ENCODE results near the gene ZBTB7A. TPM values are rescaled to one million over a fixed set of nuclear protein-coding genes. Genes with fewer than 3 reads are reported as not detected.

ZBTB7A gene
- total RNA-seq, 1 experiment from 2014 or later: 18.3 TPM

GRCh38 chr19:4066176-4066606, 508 bp downstream of the ZBTB7A start:
- no peak for DNase-seq
- Histone ChIP-seq H3K36me3 (replicated peaks; ENCODE audit: control insufficient read depth, insufficient read depth, low read length) (peaks cover 2% of the 10 kb centered on the region), H3K27me3 (ENCODE audit: control insufficient read depth, insufficient read depth, low read length) (peaks cover 22% of the 10 kb centered on the region), H3K4me3 (ENCODE audit: insufficient read depth, low read depth, low read length) (peak overlapping the region; percentile 64)

DNA sequence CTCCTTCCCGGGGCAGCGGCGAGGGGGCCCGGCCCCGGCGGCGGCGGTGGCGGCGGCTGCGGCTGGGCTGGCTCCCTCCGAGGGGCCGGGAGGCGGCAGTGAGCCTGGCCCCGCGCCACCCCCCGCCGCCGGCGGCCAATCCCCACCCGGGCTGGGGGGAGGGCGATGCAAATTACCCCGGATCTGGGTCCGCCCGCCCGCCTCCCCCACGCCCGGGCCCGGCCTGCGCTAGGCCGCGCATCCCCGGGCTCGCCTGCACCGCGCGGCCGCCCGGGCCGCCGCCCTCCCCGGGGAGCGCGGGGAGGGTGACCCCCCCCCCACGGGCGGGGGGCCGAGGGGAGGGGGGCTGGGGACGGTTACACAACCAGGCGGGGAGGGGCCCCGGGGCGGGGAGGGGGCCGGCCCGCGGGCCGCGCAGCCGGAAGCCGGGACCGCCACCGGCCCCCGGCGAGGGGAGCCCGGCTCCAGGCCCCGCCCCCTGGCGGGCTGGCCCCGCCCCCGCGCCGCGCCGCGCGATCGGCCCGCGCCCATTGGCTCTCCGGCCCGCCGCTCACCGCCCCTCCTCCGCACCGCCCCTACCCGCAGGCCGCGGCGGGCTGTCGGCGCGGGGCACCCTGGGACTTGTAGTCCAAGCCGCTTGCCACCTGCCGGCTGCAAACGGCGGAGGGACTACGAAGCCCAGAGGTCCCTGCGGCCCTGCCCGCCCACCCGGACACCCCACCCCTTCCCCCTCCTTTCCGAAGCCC, 1.1 kb downstream of the ZBTB7A start:
- Histone ChIP-seq H3K4me3 (ENCODE audit: insufficient read depth, low read depth, low read length) (peak overlapping the region; percentile 76), H3K27me3 (ENCODE audit: control insufficient read depth, insufficient read depth, low read length) (peaks cover 22% of the 10 kb centered on the region), H3K36me3 (replicated peaks; ENCODE audit: control insufficient read depth, insufficient read depth, low read length) (peaks cover 2% of the 10 kb centered on the region)
- peak; percentile 100 for DNase-seq

- H3K4me3 ChIP-seq (ENCODE audit: insufficient read depth, low read depth, low read length): peak overlapping the region; percentile 76
- peak; percentile 93 for DNase-seq
- H3K36me3 ChIP-seq (replicated peaks; ENCODE audit: control insufficient read depth, insufficient read depth, low read length): peaks cover 2% of the 10 kb centered on the region
- peaks cover 22% of the 10 kb centered on the region for H3K27me3 ChIP-seq (ENCODE audit: control insufficient read depth, insufficient read depth, low read length)
These were observed 2.0 kb downstream of the ZBTB7A start for GRCh38 chr19:4064496-4065260.

- Histone ChIP-seq H3K4me3 (ENCODE audit: insufficient read depth, low read depth, low read length) (peak overlapping the region; percentile 76), H3K36me3 (replicated peaks; ENCODE audit: control insufficient read depth, insufficient read depth, low read length) (peaks cover 2% of the 10 kb centered on the region), H3K27me3 (ENCODE audit: control insufficient read depth, insufficient read depth, low read length) (peaks cover 19% of the 10 kb centered on the region)
- peak; percentile 87 for DNase-seq
These were observed 2.6 kb downstream of the ZBTB7A start for GRCh38 chr19:4064149-4064495.

GRCh38 chr19:4063369-4064148, 3.1 kb downstream of the ZBTB7A start:
- peak overlapping the region; percentile 76 for H3K4me3 ChIP-seq (ENCODE audit: insufficient read depth, low read depth, low read length)
- peaks cover 2% of the 10 kb centered on the region for H3K36me3 ChIP-seq (replicated peaks; ENCODE audit: control insufficient read depth, insufficient read depth, low read length)
- peaks cover 15% of the 10 kb centered on the region for H3K27me3 ChIP-seq (ENCODE audit: control insufficient read depth, insufficient read depth, low read length)
- peak; percentile 87 for DNase-seq

- H3K36me3 ChIP-seq (replicated peaks; ENCODE audit: control insufficient read depth, insufficient read depth, low read length): peaks cover 2% of the 10 kb centered on the region
- DNase-seq: peak; percentile 61
- no peak overlapping the region for H3K4me3 ChIP-seq (ENCODE audit: insufficient read depth, low read depth, low read length)
- H3K27me3 ChIP-seq (ENCODE audit: control insufficient read depth, insufficient read depth, low read length): peaks cover 7% of the 10 kb centered on the region
These were observed 4.0 kb downstream of the ZBTB7A start for GRCh38 chr19:4062419-4063368.

DNA sequence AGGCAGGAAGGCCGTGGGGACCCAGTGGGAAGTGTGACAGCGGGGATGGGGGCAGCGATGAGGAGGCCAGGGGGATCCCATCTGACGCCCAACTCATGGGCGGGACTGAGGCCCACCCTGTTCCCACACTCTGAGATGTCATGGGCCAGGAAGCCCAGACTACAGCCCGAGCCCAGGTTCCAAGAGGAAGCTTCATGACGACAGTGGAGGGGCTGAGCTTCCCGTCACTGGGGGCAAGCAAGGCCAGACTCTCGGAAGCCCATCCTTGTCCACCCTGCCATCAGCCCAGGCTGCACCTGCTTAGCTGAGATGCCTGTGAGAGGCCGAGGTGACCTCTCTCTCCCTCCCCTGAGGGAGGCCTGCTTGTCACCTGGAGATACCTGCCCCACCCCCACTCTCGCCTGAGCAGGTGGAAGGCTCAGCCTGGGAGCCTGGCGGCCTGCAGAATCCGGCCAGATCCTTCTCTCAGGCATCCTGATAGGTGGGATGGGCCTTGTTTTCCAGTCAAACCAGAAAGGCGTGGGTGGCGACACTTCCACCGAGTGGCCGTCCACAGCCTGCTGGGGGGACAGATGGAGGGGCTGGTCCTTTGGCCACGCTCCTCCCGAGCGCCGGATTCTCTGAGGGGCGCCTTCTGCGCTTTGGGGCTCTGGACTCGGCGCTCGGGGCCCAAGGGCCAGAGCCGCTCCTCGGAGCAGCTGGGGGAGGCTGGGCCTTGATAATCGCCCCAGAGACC, 4.8 kb downstream of the ZBTB7A start:
- peak; percentile 79 for DNase-seq
- Histone ChIP-seq H3K4me3 (ENCODE audit: insufficient read depth, low read depth, low read length) (no peak overlapping the region), H3K27me3 (ENCODE audit: control insufficient read depth, insufficient read depth, low read length) (peaks cover 1% of the 10 kb centered on the region; the same call in 1 of the 2 replicates), H3K36me3 (replicated peaks; ENCODE audit: control insufficient read depth, insufficient read depth, low read length) (peaks cover 2% of the 10 kb centered on the region)

- H3K36me3 ChIP-seq (replicated peaks; ENCODE audit: control insufficient read depth, insufficient read depth, low read length): peaks cover 2% of the 10 kb centered on the region
- DNase-seq: peak; percentile 88
- no peak overlapping the region for H3K4me3 ChIP-seq (ENCODE audit: insufficient read depth, low read depth, low read length)
- no peaks in the 10 kb centered on the region for H3K27me3 ChIP-seq (ENCODE audit: control insufficient read depth, insufficient read depth, low read length)
These were observed 5.5 kb downstream of the ZBTB7A start for GRCh38 chr19:4061178-4061682.

- Histone ChIP-seq H3K27me3 (ENCODE audit: control insufficient read depth, insufficient read depth, low read length) (no peaks in the 10 kb centered on the region), H3K4me3 (ENCODE audit: insufficient read depth, low read depth, low read length) (no peak overlapping the region), H3K36me3 (replicated peaks; ENCODE audit: control insufficient read depth, insufficient read depth, low read length) (peaks cover 4% of the 10 kb centered on the region)
- peak; percentile 59 for DNase-seq
These were observed 6.0 kb downstream of the ZBTB7A start for GRCh38 chr19:4060621-4061177.

DNA sequence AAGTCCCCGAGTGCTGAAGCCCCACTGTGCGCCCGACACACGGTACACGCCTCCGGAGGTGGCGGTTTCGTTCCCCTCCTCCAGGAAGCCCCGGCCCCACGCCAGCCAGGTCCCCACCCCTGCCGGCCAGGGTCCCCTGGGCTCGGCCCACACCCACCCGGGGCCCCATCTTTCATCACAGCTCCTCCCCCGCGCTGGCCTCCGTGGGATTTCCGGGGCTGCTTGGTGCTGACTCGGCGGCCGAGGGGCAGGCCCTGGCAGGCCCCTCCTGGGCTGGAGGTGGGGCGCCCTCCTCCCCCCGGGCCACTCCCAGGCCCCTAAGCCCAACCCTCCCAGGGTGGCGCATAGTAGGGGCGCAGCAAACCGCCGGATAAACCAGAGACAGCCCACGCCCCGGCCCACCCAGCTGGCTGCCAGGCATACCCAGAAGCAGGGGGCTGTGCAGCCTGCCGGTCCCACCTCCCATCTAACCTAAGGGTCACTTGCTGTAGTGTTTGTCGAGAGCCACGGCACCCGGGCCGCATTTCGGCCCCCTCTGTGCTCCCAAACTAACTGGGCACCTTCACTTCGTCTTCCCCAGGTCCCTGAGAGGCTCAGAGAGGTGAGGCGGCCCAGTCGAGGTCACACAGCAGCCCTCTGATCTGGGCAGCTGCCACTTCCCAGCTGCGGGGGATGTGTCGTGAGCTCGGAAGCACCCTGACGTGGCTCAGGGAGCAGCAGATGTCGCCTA, 6.6 kb downstream of the ZBTB7A start:
- Histone ChIP-seq H3K27me3 (ENCODE audit: control insufficient read depth, insufficient read depth, low read length) (no peaks in the 10 kb centered on the region), H3K36me3 (replicated peaks; ENCODE audit: control insufficient read depth, insufficient read depth, low read length) (peaks cover 4% of the 10 kb centered on the region), H3K4me3 (ENCODE audit: insufficient read depth, low read depth, low read length) (no peak overlapping the region)
- peak; percentile 77 for DNase-seq

- Histone ChIP-seq H3K36me3 (replicated peaks; ENCODE audit: control insufficient read depth, insufficient read depth, low read length) (peaks cover 4% of the 10 kb centered on the region), H3K27me3 (ENCODE audit: control insufficient read depth, insufficient read depth, low read length) (no peaks in the 10 kb centered on the region), H3K4me3 (ENCODE audit: insufficient read depth, low read depth, low read length) (no peak overlapping the region)
- DNase-seq: peak; percentile 71
These were observed 7.2 kb downstream of the ZBTB7A start for GRCh38 chr19:4059453-4059871.

- DNase-seq: peak; percentile 78
- no peaks in the 10 kb centered on the region for H3K27me3 ChIP-seq (ENCODE audit: control insufficient read depth, insufficient read depth, low read length)
- peaks cover 4% of the 10 kb centered on the region for H3K36me3 ChIP-seq (replicated peaks; ENCODE audit: control insufficient read depth, insufficient read depth, low read length)
- H3K4me3 ChIP-seq (ENCODE audit: insufficient read depth, low read depth, low read length): no peak overlapping the region
These were observed 7.8 kb downstream of the ZBTB7A start for GRCh38 chr19:4058693-4059452.

Data from H7 (cell line).